Astrocyte (in vitro differentiated cells and primary cell): ENCODE data around the gene TMEM200C. TPM values are rescaled to one million over a fixed set of nuclear protein-coding genes. Genes with fewer than 3 reads are reported as not detected.
"Not testable (repeated sequence)": the region's sequence is repeated elsewhere in the genome, so short reads cannot be mapped to it uniquely, and the experiment has no call there.

Source experiments
- DNase-seq: peaks from one replicate; pipeline ENCODE4 v3.0.0-alpha.2; 2010; ENCODE audit warnings: low read depth
- FAIRE-seq: peaks from 2 replicates; lab custom pipeline; 2011; peaks lifted over from hg19 to GRCh38; lab: Jason Lieb, UNC
- H2AFZ ChIP-seq: 2 replicates; pipeline ENCODE4 v1.6.0; 2012; ENCODE audit warnings: low read depth, low read length, inconsistent platforms
- H3K27ac ChIP-seq: 2 replicates; pipeline ENCODE4 v1.5.1; 2011; ENCODE audit warnings: low read depth, low read length, inconsistent platforms
- H3K27me3 ChIP-seq: 2 replicates; pipeline ENCODE4 v1.6.0; 2011; ENCODE audit warnings: low read length, inconsistent platforms; ENCODE audit not compliant: insufficient read depth
- H3K36me3 ChIP-seq: 2 replicates; pipeline ENCODE4 v1.5.1; 2011; ENCODE audit warnings: low read length, inconsistent platforms; ENCODE audit not compliant: insufficient read depth
- H3K4me1 ChIP-seq: 2 replicates; pipeline ENCODE4 v1.5.1; 2011; ENCODE audit warnings: low read length, inconsistent platforms; ENCODE audit not compliant: insufficient read depth
- H3K4me2 ChIP-seq: 2 replicates; pipeline ENCODE4 v1.6.0; 2012; ENCODE audit warnings: low read length, inconsistent platforms
- H3K4me3 ChIP-seq: 2 replicates; pipeline ENCODE4 v1.5.1; 2011; ENCODE audit warnings: low read depth, mild to moderate bottlenecking, low read length, inconsistent platforms; ENCODE audit not compliant: insufficient read depth
- H3K79me2 ChIP-seq: 2 replicates; pipeline ENCODE4 v1.6.0; 2012; ENCODE audit warnings: mild to moderate bottlenecking, low read length, inconsistent platforms; ENCODE audit not compliant: insufficient read depth
- H3K9ac ChIP-seq: 2 replicates; pipeline ENCODE4 v1.6.0; 2012; ENCODE audit warnings: mild to moderate bottlenecking, low read length, inconsistent platforms
- H3K9me3 ChIP-seq: 2 replicates; pipeline ENCODE4 v1.5.1; 2012; ENCODE audit warnings: low read depth, mild to moderate bottlenecking, low read length, inconsistent platforms; ENCODE audit not compliant: insufficient read depth
- H4K20me1 ChIP-seq: 2 replicates; pipeline ENCODE4 v1.6.0; 2012; ENCODE audit warnings: low read length, inconsistent platforms; ENCODE audit not compliant: insufficient read depth
- H3K27ac Mint-ChIP-seq: one replicate; pipeline ENCODE4 v1.8.0; 2021; ENCODE audit warnings: mild to moderate bottlenecking, mixed read lengths; ENCODE audit not compliant: unreplicated experiment
- H3K27me3 Mint-ChIP-seq: one replicate; pipeline ENCODE4 v1.8.0; 2021; ENCODE audit warnings: low read depth, mixed read lengths; ENCODE audit not compliant: unreplicated experiment
- H3K36me3 Mint-ChIP-seq: one replicate; pipeline ENCODE4 v1.8.0; 2021; ENCODE audit warnings: low read depth, mixed read lengths; ENCODE audit not compliant: unreplicated experiment
- H3K4me1 Mint-ChIP-seq: one replicate; pipeline ENCODE4 v1.8.0; 2021; ENCODE audit warnings: low read depth, mixed read lengths; ENCODE audit not compliant: unreplicated experiment
- H3K4me3 Mint-ChIP-seq: one replicate; pipeline ENCODE4 v1.8.0; 2021; ENCODE audit warnings: mild to moderate bottlenecking, moderate library complexity, mixed read lengths; ENCODE audit not compliant: unreplicated experiment
- H3K9me3 Mint-ChIP-seq: one replicate; pipeline ENCODE4 v1.8.0; 2021; ENCODE audit warnings: mild to moderate bottlenecking, mixed read lengths; ENCODE audit not compliant: unreplicated experiment
- EZH2 ChIP-seq: IDR thresholded peaks from 2 replicates; pipeline ENCODE4 v1.6.1; 2012; ENCODE audit warnings: mild to moderate bottlenecking, low read length, inconsistent platforms; ENCODE audit not compliant: insufficient read depth
- total RNA-seq: library from RNA; stranded (reverse); gene quantifications from 2 replicates; pipeline ENCODE4 v1.2.1, GENCODE V29; 2021
- TF ChIP-seq, protein P1 (sequence below): IDR thresholded peaks from 2 replicates; pipeline ENCODE4 v1.5.1; 2011; ENCODE audit warnings: low read depth, mild to moderate bottlenecking, inconsistent platforms, low read length, moderate library complexity; ENCODE audit not compliant: insufficient read depth

TMEM200C gene
- total RNA-seq, 1 donor from 2014 or later = 11.3 TPM

DNA sequence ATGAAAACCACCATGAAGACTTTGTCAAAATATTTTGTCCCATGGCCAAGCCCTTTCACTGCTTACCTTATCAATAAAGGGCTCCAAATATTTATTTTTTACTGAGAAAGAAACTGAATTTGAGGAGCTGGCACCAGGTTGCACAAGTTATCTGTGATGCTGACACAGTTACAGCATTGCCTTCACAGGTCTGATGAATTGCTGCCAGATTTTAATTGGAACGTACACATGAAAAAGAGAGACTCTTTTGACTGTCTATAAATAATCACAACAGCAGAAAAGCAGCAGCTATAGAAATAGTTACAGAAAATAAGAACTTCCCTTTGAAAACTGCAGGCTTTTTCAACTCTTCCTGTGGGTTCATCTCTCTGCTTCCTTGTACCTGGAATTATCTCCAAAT is 23.9 kb downstream of the TMEM200C start:
- Mint-ChIP-seq H3K4me3 (no peak overlapping the region), H3K27ac (no peak overlapping the region), H3K4me1 (no peaks in the 10 kb centered on the region), H3K36me3 (no peaks in the 10 kb centered on the region), H3K27me3 (peaks cover 11% of the 10 kb centered on the region), H3K9me3 (no peaks in the 10 kb centered on the region)
- Histone ChIP-seq H3K36me3 (no peaks in the 10 kb centered on the region), H3K27me3 (peaks cover 5% of the 10 kb centered on the region), H3K4me3 (no peak overlapping the region), H3K79me2 (no peaks in the 10 kb centered on the region), H3K4me2 (no peak overlapping the region), H2AFZ (no peak overlapping the region), H3K9ac (no peak overlapping the region), H3K27ac (no peak overlapping the region), H4K20me1 (no peaks in the 10 kb centered on the region), H3K4me1 (no peaks in the 10 kb centered on the region), H3K9me3 (no peaks in the 10 kb centered on the region)
- no peak for FAIRE-seq
- DNase-seq = no peak
- TF ChIP-seq, protein P1, sequence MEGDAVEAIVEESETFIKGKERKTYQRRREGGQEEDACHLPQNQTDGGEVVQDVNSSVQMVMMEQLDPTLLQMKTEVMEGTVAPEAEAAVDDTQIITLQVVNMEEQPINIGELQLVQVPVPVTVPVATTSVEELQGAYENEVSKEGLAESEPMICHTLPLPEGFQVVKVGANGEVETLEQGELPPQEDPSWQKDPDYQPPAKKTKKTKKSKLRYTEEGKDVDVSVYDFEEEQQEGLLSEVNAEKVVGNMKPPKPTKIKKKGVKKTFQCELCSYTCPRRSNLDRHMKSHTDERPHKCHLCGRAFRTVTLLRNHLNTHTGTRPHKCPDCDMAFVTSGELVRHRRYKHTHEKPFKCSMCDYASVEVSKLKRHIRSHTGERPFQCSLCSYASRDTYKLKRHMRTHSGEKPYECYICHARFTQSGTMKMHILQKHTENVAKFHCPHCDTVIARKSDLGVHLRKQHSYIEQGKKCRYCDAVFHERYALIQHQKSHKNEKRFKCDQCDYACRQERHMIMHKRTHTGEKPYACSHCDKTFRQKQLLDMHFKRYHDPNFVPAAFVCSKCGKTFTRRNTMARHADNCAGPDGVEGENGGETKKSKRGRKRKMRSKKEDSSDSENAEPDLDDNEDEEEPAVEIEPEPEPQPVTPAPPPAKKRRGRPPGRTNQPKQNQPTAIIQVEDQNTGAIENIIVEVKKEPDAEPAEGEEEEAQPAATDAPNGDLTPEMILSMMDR = no peak
- TF ChIP-seq EZH2 = no peak

DNA sequence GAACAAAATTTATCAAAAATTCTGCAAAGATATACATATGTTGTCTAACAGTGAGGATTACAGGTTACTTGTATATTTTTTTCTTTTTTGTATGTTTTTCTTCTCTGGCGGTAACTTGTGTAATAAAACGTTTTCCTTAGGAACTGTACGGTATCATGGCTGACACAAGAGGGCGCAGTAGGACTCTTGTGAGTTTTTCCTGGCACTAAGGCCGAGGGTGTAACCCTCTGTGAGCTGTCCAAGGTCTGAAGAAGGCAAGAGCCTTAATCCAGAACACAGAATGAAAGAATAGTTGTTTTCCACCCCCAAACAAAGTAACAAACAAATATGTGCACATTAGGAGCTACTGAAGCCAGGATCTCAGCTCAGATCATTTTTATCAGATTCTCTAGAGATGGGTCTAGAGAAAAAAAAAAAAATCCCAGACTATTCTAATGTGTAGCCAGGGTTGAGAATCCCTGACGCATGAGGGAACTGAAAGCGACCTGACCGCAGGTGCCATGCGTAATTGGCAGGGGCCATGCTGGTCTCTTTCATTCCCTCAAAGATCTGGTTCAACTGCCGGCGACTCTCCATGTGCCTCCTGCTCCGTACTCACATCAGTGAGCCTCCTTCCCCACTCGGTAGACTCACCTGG is 27.0 kb downstream of the TMEM200C start:
- no peaks in the 10 kb centered on the region for H3K4me1 ChIP-seq
- peak; percentile 85 for FAIRE-seq
- no peak overlapping the region for H3K4me2 ChIP-seq

DNA sequence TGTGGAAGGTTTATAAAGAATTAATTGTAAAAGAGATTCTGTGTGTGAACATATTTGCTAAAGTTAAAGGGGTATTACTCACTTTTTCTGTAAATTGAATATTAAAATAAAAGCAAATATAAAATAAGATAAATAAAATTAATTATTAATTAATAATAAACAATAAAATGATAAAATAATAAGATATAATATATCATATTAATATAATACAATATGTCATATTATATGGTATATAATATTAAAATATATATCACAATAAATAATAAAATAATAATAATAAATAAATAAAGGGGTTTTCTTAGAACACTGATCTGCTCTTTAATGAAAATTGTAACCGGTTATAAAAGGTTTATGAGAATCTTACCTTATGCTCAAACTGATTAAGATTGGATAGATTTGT is 29.8 kb downstream of the TMEM200C start:
- Mint-ChIP-seq H3K27ac (no peak overlapping the region), H3K27me3 (no peaks in the 10 kb centered on the region), H3K9me3 (peaks cover 18% of the 10 kb centered on the region), H3K4me3 (no peak overlapping the region), H3K4me1 (no peaks in the 10 kb centered on the region), H3K36me3 (no peaks in the 10 kb centered on the region)
- no peaks in the 10 kb centered on the region for H3K27me3 ChIP-seq
- no peaks in the 10 kb centered on the region for H3K36me3 ChIP-seq
- H3K9ac ChIP-seq = no peak overlapping the region
- no peaks in the 10 kb centered on the region for H3K79me2 ChIP-seq
- no peaks in the 10 kb centered on the region for H3K4me1 ChIP-seq
- no peaks in the 10 kb centered on the region for H4K20me1 ChIP-seq
- H2AFZ ChIP-seq = no peak overlapping the region
- H3K4me3 ChIP-seq = no peak overlapping the region
- DNase-seq (no peak), FAIRE-seq (no peak)
- H3K9me3 ChIP-seq = no peaks in the 10 kb centered on the region
- H3K27ac ChIP-seq = no peak overlapping the region
- TF ChIP-seq, protein P1 = no peak
- no peak overlapping the region for H3K4me2 ChIP-seq

More for the DNA sequence above, 27.0 kb downstream of the TMEM200C start:
- DNase-seq = peak; percentile 69
- Histone ChIP-seq H4K20me1 (no peaks in the 10 kb centered on the region), H2AFZ (no peak overlapping the region), H3K27me3 (peaks cover 5% of the 10 kb centered on the region), H3K27ac (no peak overlapping the region), H3K9me3 (no peaks in the 10 kb centered on the region), H3K79me2 (no peaks in the 10 kb centered on the region), H3K36me3 (no peaks in the 10 kb centered on the region), H3K9ac (no peak overlapping the region), H3K4me3 (no peak overlapping the region)
- Mint-ChIP-seq H3K9me3 (peaks cover 2% of the 10 kb centered on the region), H3K4me1 (no peaks in the 10 kb centered on the region), H3K4me3 (no peak overlapping the region), H3K27ac (no peak overlapping the region), H3K36me3 (no peaks in the 10 kb centered on the region), H3K27me3 (peaks cover 7% of the 10 kb centered on the region)
- TF ChIP-seq, protein P1 = peak; percentile 92
- no peak for TF ChIP-seq EZH2

DNA sequence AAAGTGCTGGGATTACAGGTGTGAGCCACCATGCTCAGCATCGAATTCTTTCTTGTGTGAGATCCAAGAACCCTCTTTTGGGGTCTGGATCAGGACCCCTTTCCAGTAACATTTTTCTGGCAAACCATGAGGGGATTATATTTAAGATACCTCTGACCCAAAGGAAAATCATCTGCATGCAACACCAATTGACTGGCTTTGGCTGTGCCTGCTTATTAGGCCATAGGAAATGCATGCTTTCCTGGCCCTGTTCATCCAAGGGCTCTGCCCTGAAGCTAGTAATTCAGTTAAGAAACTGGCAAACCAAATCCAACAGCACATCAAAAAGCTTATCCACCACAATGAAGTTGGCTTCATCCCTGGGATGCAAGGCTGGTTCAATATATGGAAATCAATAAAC is 33.2 kb downstream of the TMEM200C start:
- not testable (repeated sequence) for H4K20me1 ChIP-seq, H3K4me3 Mint-ChIP-seq, H3K27me3 ChIP-seq, H3K27me3 Mint-ChIP-seq, H3K9me3 ChIP-seq, H3K36me3 Mint-ChIP-seq, DNase-seq, H3K27ac Mint-ChIP-seq, H2AFZ ChIP-seq, H3K9ac ChIP-seq, H3K4me2 ChIP-seq, H3K27ac ChIP-seq, H3K4me3 ChIP-seq, H3K4me1 ChIP-seq, H3K36me3 ChIP-seq, FAIRE-seq, H3K79me2 ChIP-seq, H3K4me1 Mint-ChIP-seq
- H3K9me3 Mint-ChIP-seq = peaks cover 18% of the 10 kb centered on the region
